SK-N-SH (cell line): ENCODE data around the gene SFXN5. TPM values are rescaled to one million over a fixed set of nuclear protein-coding genes. Genes with fewer than 3 reads are reported as not detected.

Source experiments
- CTCF ChIA-PET: fragments of 300-600, 350-600 bp; formaldehyde crosslinking; extraction: SDS; loops from one replicate; lab custom pipeline; 2021; lab: Yijun Ruan, JAX
- POLR2A ChIA-PET: fragments of 350-600 bp; sonication (Branson Sonifier 250); formaldehyde crosslinking; extraction: SDS; loops from one replicate; lab custom pipeline; 2020; ENCODE audit warnings: antibody characterized with exemption, inconsistent platforms; lab: Yijun Ruan, JAX
- DNase-seq: peaks from one replicate; pipeline ENCODE4 v3.0.0; 2012
- H2AFZ ChIP-seq: fragments of 200-600 bp; sonication (generic); 2 replicates; pipeline ENCODE4 v1.8.1; 2016; ENCODE audit warnings: antibody characterized with exemption, mild to moderate bottlenecking, low read depth
- H3F3A ChIP-seq: fragments of 200-600 bp; sonication (generic); replicated peaks from 2 replicates; pipeline ENCODE3; 2016; ENCODE audit warnings: antibody characterized with exemption, mild to moderate bottlenecking; ENCODE audit not compliant: insufficient read depth
- H3K27ac ChIP-seq, 2 experiments: fragments of 200-500 bp in 1 of 2; fragments of 200-600 bp in 1 of 2; sonication (Bioruptor generic) in 1 of 2; sonication (generic), shearing (Covaris generic) in 1 of 2; 2 replicates each; pipeline versions ENCODE4 v1.5.1 to v1.6.1; 2014 to 2016; ENCODE audit warnings: low read depth in 2 of 2, inconsistent platforms in 1 of 2, low read length in 1 of 2, mild to moderate bottlenecking in 1 of 2, mixed read lengths in 1 of 2
- H3K27me3 ChIP-seq: fragments of 200-600 bp; sonication (generic), shearing (Covaris generic); 2 replicates; pipeline ENCODE4 v1.6.1; 2016; ENCODE audit warnings: mixed run types; ENCODE audit not compliant: insufficient read depth
- H3K36me3 ChIP-seq, 2 experiments: fragments of 200-500 bp in 1 of 2; fragments of 200-600 bp in 1 of 2; sonication (Bioruptor generic) in 1 of 2; sonication (generic) in 1 of 2; replicated peaks in 1 of 2; 2 replicates each; pipeline versions ENCODE3 to v1.5.1; 2014 to 2016; ENCODE audit warnings: low read length in 1 of 2, mild to moderate bottlenecking in 1 of 2; ENCODE audit not compliant: insufficient read depth in 2 of 2, control insufficient read depth in 1 of 2
- H3K4me1 ChIP-seq, 2 experiments: fragments of 200-500 bp in 1 of 2; fragments of 200-600 bp in 1 of 2; sonication (Bioruptor generic) in 1 of 2; sonication (generic), shearing (Covaris generic) in 1 of 2; 2 replicates each; pipeline versions ENCODE4 v1.5.1 to v1.6.1; 2014 to 2016; ENCODE audit warnings: low read depth in 1 of 2, low read length in 1 of 2, mixed run types in 1 of 2; ENCODE audit not compliant: insufficient read depth in 2 of 2, control insufficient read depth in 1 of 2
- H3K4me2 ChIP-seq: fragments of 200-600 bp; sonication (generic), shearing (Covaris generic); 2 replicates; pipeline ENCODE4 v1.6.1; 2017; ENCODE audit warnings: mixed run types
- H3K4me3 ChIP-seq, 2 experiments: fragments of 200-500 bp in 1 of 2; fragments of 200-600 bp in 1 of 2; sonication (Bioruptor generic) in 1 of 2; sonication (generic), shearing (Covaris generic) in 1 of 2; 2 replicates each; pipeline versions ENCODE4 v1.5.1 to v1.8.1; 2014 to 2016; ENCODE audit warnings: low read depth in 2 of 2, inconsistent platforms in 1 of 2, low read length in 1 of 2, mild to moderate bottlenecking in 1 of 2, mixed read lengths in 1 of 2, moderate library complexity in 1 of 2
- H3K79me2 ChIP-seq: fragments of 200-600 bp; sonication (generic); 2 replicates; pipeline ENCODE4 v1.8.1; 2017; ENCODE audit warnings: mild to moderate bottlenecking; ENCODE audit not compliant: insufficient read depth
- H3K9ac ChIP-seq: fragments of 200-600 bp; sonication (generic); 2 replicates; pipeline ENCODE4 v1.6.1; 2017; ENCODE audit warnings: mixed run types
- H3K9me2 ChIP-seq: fragments of 200-600 bp; sonication (generic); 2 replicates; pipeline ENCODE4 v1.6.1; 2017; ENCODE audit warnings: mixed run types
- H3K9me3 ChIP-seq: fragments of 200-600 bp; sonication (generic); 2 replicates; pipeline ENCODE4 v1.6.1; 2017; ENCODE audit warnings: mixed run types, mild to moderate bottlenecking, moderate library complexity
- H4K20me1 ChIP-seq: fragments of 200-600 bp; sonication (generic); 2 replicates; pipeline ENCODE4 v1.6.1; 2017; ENCODE audit warnings: mild to moderate bottlenecking, mixed run types; ENCODE audit not compliant: insufficient read depth
- CHD2 ChIP-seq: fragments of 150-350 bp; IDR thresholded peaks from 2 replicates; pipeline ENCODE4 v1.6.1; 2018; ENCODE audit warnings: low read length; ENCODE audit not compliant: partially characterized antibody
- CTCF ChIP-seq: fragments of 200-600 bp; sonication (generic); IDR thresholded peaks from 2 replicates; pipeline ENCODE4 v1.6.1; 2017; ENCODE audit warnings: antibody characterized with exemption, mild to moderate bottlenecking, moderate library complexity
- EP300 ChIP-seq, 2 experiments: IDR thresholded peaks; 2 replicates each; pipeline versions ENCODE4 v1.4.0 to v1.6.1; 2012; ENCODE audit warnings: borderline replicate concordance in 1 of 2, low read depth in 1 of 2, low read length in 1 of 2
- EZH2phosphoT487 ChIP-seq: fragments of 200-600 bp; sonication (generic); IDR thresholded peaks from 2 replicates; pipeline ENCODE4 v1.6.1; 2017; ENCODE audit warnings: low read depth, mixed run types, mild to moderate bottlenecking, antibody characterized with exemption, moderate library complexity, borderline replicate concordance
- FOXJ3 ChIP-seq: sonication (generic); formaldehyde crosslinking; IDR thresholded peaks from 2 replicates; pipeline ENCODE4 v1.5.1; 2020; ENCODE audit warnings: mild to moderate bottlenecking, missing genetic modification reagents
- GATA2 ChIP-seq: sonication (generic); formaldehyde crosslinking; IDR thresholded peaks from 2 replicates; pipeline ENCODE4 v1.5.0; 2020; ENCODE audit warnings: mild to moderate bottlenecking, missing genetic modification reagents
- IRF3 ChIP-seq: fragments of 150-350 bp; IDR thresholded peaks from 2 replicates; pipeline ENCODE4 v1.6.1; 2016; ENCODE audit warnings: mild to moderate bottlenecking, low read depth, low read length
- POLR2AphosphoS5 ChIP-seq: IDR thresholded peaks from 2 replicates; pipeline ENCODE4 v1.6.1; 2012; ENCODE audit warnings: low read depth, low read length
- RAD21 ChIP-seq: IDR thresholded peaks from 2 replicates; pipeline ENCODE4 v1.6.1; 2012; ENCODE audit warnings: mild to moderate bottlenecking, low read length
- RFX5 ChIP-seq: IDR thresholded peaks from 2 replicates; pipeline ENCODE4 v1.6.1; 2012; ENCODE audit warnings: mild to moderate bottlenecking, improper control_type of control experiment, low read length
- RXRA ChIP-seq: IDR thresholded peaks from 2 replicates; pipeline ENCODE4 v1.4.0; 2012; ENCODE audit warnings: low read depth, mild to moderate bottlenecking, borderline replicate concordance
- SMC3 ChIP-seq: IDR thresholded peaks from 2 replicates; pipeline ENCODE4 v1.6.1; 2012; ENCODE audit warnings: low read depth, low read length, improper control_type of control experiment
- TAF1 ChIP-seq: IDR thresholded peaks from 2 replicates; pipeline ENCODE4 v1.6.1; 2012; ENCODE audit warnings: low read depth, mild to moderate bottlenecking, low read length, moderate library complexity, borderline replicate concordance
- USF2 ChIP-seq: fragments of 150-350 bp; IDR thresholded peaks from 2 replicates; pipeline ENCODE4 v1.6.1; 2017; ENCODE audit warnings: antibody characterized with exemption, low read length, low read depth, borderline replicate concordance
- WGBS: methylation state at CpG from one replicate; pipeline ENCODE4 v1.1.6; 2017; ENCODE audit warnings: low lambda C conversion rate; 5-methylcytosine and 5-hydroxymethylcytosine counted together
- polyA plus RNA-seq, 3 experiments: library from polyadenylated mRNA; depleted of rRNA; stranded (reverse); fragments of >200 nt; gene quantifications; 2 replicates each; pipeline ENCODE4 v1.2.3, GENCODE V29; 2012

The SFXN5 gene
- polyA plus RNA-seq, 1 of the 3 experiments (the other 2 are of a cell fraction): 9.9 TPM

- Histone ChIP-seq H3K4me2 (peak overlapping the region; percentile 57; the same call in 1 of the 2 replicates), H3K79me2 (no peaks in the 10 kb centered on the region), H2AFZ (no peak overlapping the region), H3F3A (no peaks in the 10 kb centered on the region), H3K4me3 (no peak overlapping the region), H4K20me1 (peaks cover 29% of the 10 kb centered on the region), H3K27ac (no peak overlapping the region), H3K9me2 (no peaks in the 10 kb centered on the region), H3K27me3 (peaks cover 88% of the 10 kb centered on the region), H3K4me1 (peaks cover 7 to 13% of the 10 kb centered on the region in 2 experiments; a peak in 2 of 4 replicates), H3K36me3 (no peaks in the 10 kb centered on the region), H3K9ac (no peak overlapping the region), H3K9me3 (no peaks in the 10 kb centered on the region)
- peak; percentile 40 for DNase-seq
- ChIA-PET CTCF (interaction anchor here (0.6 to 4.3 kb wide), 9 partner anchors 11 to 262 kb away, joined by 3 to 24 read pairs (median 9); partner anchors contain the start of gene SPR), POLR2A (no interaction called here)
- TF ChIP-seq FOXJ3 (CRISPR knock-in tag): no peak
- peak; percentile 99 for TF ChIP-seq EZH2phosphoT487
- 15% methylated on average over 21 of the region's 26 CpGs for WGBS
Measured at GRCh38 chr2:72915320-72915906, 156.1 kb downstream of the SFXN5 start.

- ChIA-PET CTCF (interaction anchor here (0.6 to 4.3 kb wide), 12 partner anchors 11 to 263 kb away, joined by 3 to 24 read pairs (median 6); partner anchors contain the start of gene SPR), POLR2A (no interaction called here)
- H2AFZ ChIP-seq: no peak overlapping the region
- 14% methylated on average over 17 of the region's 17 CpGs for WGBS
- H3K27me3 ChIP-seq: peaks cover 88% of the 10 kb centered on the region
- H3K4me2 ChIP-seq: no peak overlapping the region
- no peak overlapping the region for H3K9ac ChIP-seq
- H3K9me3 ChIP-seq: no peaks in the 10 kb centered on the region
- H3F3A ChIP-seq: no peaks in the 10 kb centered on the region
- DNase-seq: peak; percentile 41
- H3K36me3 ChIP-seq: no peaks in the 10 kb centered on the region
- H3K27ac ChIP-seq: no peak overlapping the region
- no peak overlapping the region for H3K4me3 ChIP-seq
- peaks cover under 1 to 10% of the 10 kb centered on the region in 2 experiments; a peak in 2 of 4 replicates for H3K4me1 ChIP-seq
- no peaks in the 10 kb centered on the region for H3K9me2 ChIP-seq
- TF ChIP-seq RFX5: no peak
- TF ChIP-seq, all 33 proteins: peak for 0
- H4K20me1 ChIP-seq: peaks cover 27% of the 10 kb centered on the region
- no peaks in the 10 kb centered on the region for H3K79me2 ChIP-seq
Measured at GRCh38 chr2:72914589-72915319, 156.8 kb downstream of the SFXN5 start.

GRCh38 chr2:72914206-72914559 is 157.3 kb downstream of the SFXN5 start:
- Histone ChIP-seq H3K36me3 (no peaks in the 10 kb centered on the region), H3K4me3 (no peak overlapping the region), H4K20me1 (peaks cover 21% of the 10 kb centered on the region), H2AFZ (no peak overlapping the region), H3F3A (no peaks in the 10 kb centered on the region), H3K79me2 (no peaks in the 10 kb centered on the region), H3K9me2 (no peaks in the 10 kb centered on the region), H3K4me1 (peaks cover 0 to 10% of the 10 kb centered on the region in 2 experiments; a peak in 1 of 4 replicates), H3K27me3 (peaks cover 88% of the 10 kb centered on the region), H3K4me2 (no peak overlapping the region), H3K9me3 (no peaks in the 10 kb centered on the region), H3K27ac (no peak overlapping the region), H3K9ac (no peak overlapping the region)
- CTCF ChIA-PET: interaction anchor here (0.6 to 3.5 kb wide), 9 partner anchors 11 to 263 kb away, joined by 3 to 22 read pairs (median 9); no protein-coding TSS in a partner anchor
- POLR2A ChIA-PET: no interaction called here
- DNase-seq: no peak
- WGBS: 9% methylated on average over 7 of the region's 7 CpGs
- TF ChIP-seq IRF3 (no peak), GATA2 (CRISPR knock-in tag) (no peak), CTCF (no peak), TAF1 (no peak), CHD2 (no peak), SMC3 (no peak), EP300 (IDR thresholded peaks at IDR 0.05; ENCODE audit: borderline replicate concordance in 1 of 2, low read depth in 1 of 2, low read length in 1 of 2) (no peak), USF2 (no peak), RAD21 (no peak), POLR2AphosphoS5 (no peak), RXRA (no peak)
